Ureter (tissue), 1 donor: ENCODE measurements around the gene KCNH1. TPM values are rescaled to one million over a fixed set of nuclear protein-coding genes. Genes with fewer than 3 reads are reported as not detected.

Experiments used
- DNase-seq: peaks from one replicate; pipeline ENCODE4 v3.0.0-alpha.2; 2020; ENCODE audit warnings: low spot score
- total RNA-seq: library from RNA; stranded (reverse); gene quantifications from one replicate; pipeline ENCODE4 v1.2.4, GENCODE V29; 2023
- donor health status: DM: yes; HTN: yes; CAD: no.

Gene KCNH1
- total RNA-seq, 1 donor from 2014 or later = 0.86 TPM

- no peak for DNase-seq
Observed at GRCh38 chr1:210866532-210866931, 267.4 kb downstream of the KCNH1 start.

- no peak for DNase-seq
Observed at GRCh38 chr1:210857705-210858104, 276.2 kb downstream of the KCNH1 start.

GRCh38 chr1:210857146-210857663, 276.7 kb downstream of the KCNH1 start:
- no peak for DNase-seq

- no peak for DNase-seq
Observed at GRCh38 chr1:210855440-210855839, 278.5 kb downstream of the KCNH1 start.

- DNase-seq = no peak
Observed at GRCh38 chr1:210853276-210853675, 280.7 kb downstream of the KCNH1 start.

GRCh38 chr1:210850556-210850955, 283.4 kb downstream of the KCNH1 start:
- DNase-seq = no peak

GRCh38 chr1:210848474-210848873, 285.5 kb downstream of the KCNH1 start:
- DNase-seq = no peak

- DNase-seq = no peak
Observed at GRCh38 chr1:210841926-210842625, 291.9 kb downstream of the KCNH1 start.

- DNase-seq = no peak
Observed at GRCh38 chr1:210830034-210831028, 303.6 kb downstream of the KCNH1 start.

- no peak for DNase-seq
Observed at GRCh38 chr1:210828996-210829596, 304.9 kb downstream of the KCNH1 start.

- no peak for DNase-seq
Observed at GRCh38 chr1:210827481-210827880, 306.5 kb downstream of the KCNH1 start.

GRCh38 chr1:210826686-210827085, 307.3 kb downstream of the KCNH1 start:
- no peak for DNase-seq

GRCh38 chr1:210822932-210823331, 311.0 kb downstream of the KCNH1 start:
- DNase-seq = no peak

- DNase-seq = no peak
Observed at GRCh38 chr1:210822241-210822640, 311.7 kb downstream of the KCNH1 start.

GRCh38 chr1:210821615-210822014, 312.3 kb downstream of the KCNH1 start:
- DNase-seq = no peak

- DNase-seq = no peak
Observed at GRCh38 chr1:210819266-210819665, 314.7 kb downstream of the KCNH1 start.

GRCh38 chr1:210817385-210818275, 316.3 kb downstream of the KCNH1 start:
- DNase-seq = no peak

- DNase-seq = no peak
Observed at GRCh38 chr1:210815641-210816550, 318.1 kb downstream of the KCNH1 start.

GRCh38 chr1:210814382-210815123, 319.4 kb downstream of the KCNH1 start:
- no peak for DNase-seq
